ENCODE results near the gene C4orf50. TPM values are rescaled to one million over a fixed set of nuclear protein-coding genes. Genes with fewer than 3 reads are reported as not detected.

C4orf50 gene
- total and polyA plus RNA-seq, 2 of the 4 experiments (the other 2 are of a cell fraction) = not detected

DNA sequence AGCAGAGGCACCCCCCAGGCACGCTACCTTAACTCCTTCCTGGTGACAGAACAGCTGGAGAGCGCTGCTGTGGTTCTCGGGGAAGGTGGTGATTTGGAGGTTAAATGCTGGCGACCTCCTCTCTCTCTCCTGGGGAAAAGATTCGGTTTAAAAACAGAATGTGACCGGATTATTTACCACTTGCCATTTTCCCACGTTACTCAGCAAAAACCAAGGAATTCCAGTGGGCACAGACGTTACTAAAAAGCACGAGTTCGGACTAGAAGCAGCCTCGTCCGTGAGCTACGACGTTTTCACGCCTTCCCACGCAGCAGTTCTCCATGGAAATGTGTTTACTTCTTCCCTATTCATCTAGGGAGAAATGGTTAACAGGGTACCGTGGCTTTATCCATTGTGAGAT lies 32.3 kb upstream of the C4orf50 start:
- Histone ChIP-seq H3K9me3 (ENCODE audit: control insufficient read depth, insufficient read depth, low read length) (peaks cover 4% of the 10 kb centered on the region; the same call in 1 of the 2 replicates), H2BK120ac (ENCODE audit: low read depth, low read length) (no peak overlapping the region), H3K9ac (ENCODE audit: low read depth, low read length) (no peak overlapping the region), H2AK9ac (replicated peaks; ENCODE audit: low read depth, low read length, poor library complexity) (no peak overlapping the region), H3K4ac (ENCODE audit: low read depth, low read length) (no peak overlapping the region), H4K91ac (ENCODE audit: insufficient read depth, low read depth, low read length) (no peak overlapping the region), H2BK5ac (ENCODE audit: low read depth, low read length, poor library complexity, severe bottlenecking) (no peak overlapping the region), H4K20me1 (ENCODE audit: insufficient read depth, low read length) (no peaks in the 10 kb centered on the region), H2AK5ac (ENCODE audit: low read depth, low read length) (no peak overlapping the region), H3K79me1 (ENCODE audit: low read depth in 1 of 2, low read length in 2 of 2) (no peaks in the 10 kb centered on the region), H3K4me2 (ENCODE audit: low read depth, low read length) (no peak overlapping the region), H2BK15ac (ENCODE audit: low read depth, low read length) (no peak overlapping the region), H3K14ac (replicated peaks; ENCODE audit: low read depth, low read length) (no peak overlapping the region), H3K36me3 (ENCODE audit: control insufficient read depth, insufficient read depth, low read length) (no peaks in the 10 kb centered on the region), H4K5ac (ENCODE audit: low read depth, low read length) (no peak overlapping the region), H2BK20ac (ENCODE audit: low read depth, low read length) (no peak overlapping the region), H3K4me3 (ENCODE audit: insufficient read depth, low read depth, low read length) (no peak overlapping the region), H4K8ac (ENCODE audit: low read depth in 2 of 2, low read length in 2 of 2) (no peak overlapping the region), H3K27me3 (ENCODE audit: control insufficient read depth, insufficient read depth, low read length) (no peaks in the 10 kb centered on the region), H3K18ac (ENCODE audit: low read depth, low read length) (no peak overlapping the region), H3K56ac (ENCODE audit: extremely low read depth, insufficient read depth, low read length) (no peak overlapping the region), H3K27ac (ENCODE audit: insufficient read depth, low read length) (no peak overlapping the region), H2AFZ (replicated peaks; ENCODE audit: low read length, poor library complexity) (no peak overlapping the region), H3K4me1 (ENCODE audit: control insufficient read depth, insufficient read depth, low read length) (no peaks in the 10 kb centered on the region), H3K23ac (ENCODE audit: low read depth, low read length) (no peak overlapping the region), H3K9me1 (ENCODE audit: insufficient read depth, low read length) (no peaks in the 10 kb centered on the region)
- WGBS, 2 experiments (ENCODE audit: extremely low coverage in 2 of 2, insufficient read length in 1 of 2) = no CpG with 5 or more reads among the region's 17 CpGs
- no TSS peak for BruUV-seq (replicated peaks)
- dilution Hi-C loops (cut with HindIII; ENCODE audit: low sequenced_read_pairs, unreplicated experiment) (no loop called here), intact Hi-C loops (cut with micrococcal nuclease) (no loop called here), in situ Hi-C loops (cut with MboI; ENCODE audit: low sequenced_read_pairs) (no loop called here)
- DNase-seq = no peak
- TF ChIP-seq MXI1 (IDR thresholded peaks at IDR 0.05; ENCODE audit: borderline replicate concordance, low read depth, low read length) (no peak), POLR2A (IDR thresholded peaks at IDR 0.05; ENCODE audit: low read depth, low read length) (no peak), MAFK (IDR thresholded peaks at IDR 0.05; ENCODE audit: low read depth, low read length) (no peak), MAZ (IDR thresholded peaks at IDR 0.05; ENCODE audit: borderline replicate concordance, low read depth, low read length) (no peak), CHD1 (IDR thresholded peaks at IDR 0.05; ENCODE audit: low read depth, low read length) (no peak), RAD21 (IDR thresholded peaks at IDR 0.05; ENCODE audit: low read length) (no peak), BHLHE40 (IDR thresholded peaks at IDR 0.05; ENCODE audit: low read depth, low read length) (no peak), CEBPB (IDR thresholded peaks at IDR 0.05; ENCODE audit: low read depth, low read length) (no peak), NFE2L2 (IDR thresholded peaks at IDR 0.05; ENCODE audit: low read depth, low read length) (no peak), SMC3 (IDR thresholded peaks at IDR 0.05; ENCODE audit: low read depth, low read length) (no peak), FOS (IDR thresholded peaks at IDR 0.05; ENCODE audit: low read depth, low read length) (no peak), RFX5 (IDR thresholded peaks at IDR 0.05; ENCODE audit: low read depth, low read length) (no peak), RCOR1 (IDR thresholded peaks at IDR 0.05; ENCODE audit: insufficient replicate concordance, low read length) (no peak)
- TF ChIP-seq, protein P1, sequence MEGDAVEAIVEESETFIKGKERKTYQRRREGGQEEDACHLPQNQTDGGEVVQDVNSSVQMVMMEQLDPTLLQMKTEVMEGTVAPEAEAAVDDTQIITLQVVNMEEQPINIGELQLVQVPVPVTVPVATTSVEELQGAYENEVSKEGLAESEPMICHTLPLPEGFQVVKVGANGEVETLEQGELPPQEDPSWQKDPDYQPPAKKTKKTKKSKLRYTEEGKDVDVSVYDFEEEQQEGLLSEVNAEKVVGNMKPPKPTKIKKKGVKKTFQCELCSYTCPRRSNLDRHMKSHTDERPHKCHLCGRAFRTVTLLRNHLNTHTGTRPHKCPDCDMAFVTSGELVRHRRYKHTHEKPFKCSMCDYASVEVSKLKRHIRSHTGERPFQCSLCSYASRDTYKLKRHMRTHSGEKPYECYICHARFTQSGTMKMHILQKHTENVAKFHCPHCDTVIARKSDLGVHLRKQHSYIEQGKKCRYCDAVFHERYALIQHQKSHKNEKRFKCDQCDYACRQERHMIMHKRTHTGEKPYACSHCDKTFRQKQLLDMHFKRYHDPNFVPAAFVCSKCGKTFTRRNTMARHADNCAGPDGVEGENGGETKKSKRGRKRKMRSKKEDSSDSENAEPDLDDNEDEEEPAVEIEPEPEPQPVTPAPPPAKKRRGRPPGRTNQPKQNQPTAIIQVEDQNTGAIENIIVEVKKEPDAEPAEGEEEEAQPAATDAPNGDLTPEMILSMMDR (conservative IDR thresholded peaks at IDR 0.05; ENCODE audit: low read depth, low read length) = no peak
- TF ChIP-seq, protein P2, sequence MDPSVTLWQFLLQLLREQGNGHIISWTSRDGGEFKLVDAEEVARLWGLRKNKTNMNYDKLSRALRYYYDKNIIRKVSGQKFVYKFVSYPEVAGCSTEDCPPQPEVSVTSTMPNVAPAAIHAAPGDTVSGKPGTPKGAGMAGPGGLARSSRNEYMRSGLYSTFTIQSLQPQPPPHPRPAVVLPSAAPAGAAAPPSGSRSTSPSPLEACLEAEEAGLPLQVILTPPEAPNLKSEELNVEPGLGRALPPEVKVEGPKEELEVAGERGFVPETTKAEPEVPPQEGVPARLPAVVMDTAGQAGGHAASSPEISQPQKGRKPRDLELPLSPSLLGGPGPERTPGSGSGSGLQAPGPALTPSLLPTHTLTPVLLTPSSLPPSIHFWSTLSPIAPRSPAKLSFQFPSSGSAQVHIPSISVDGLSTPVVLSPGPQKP (IDR thresholded peaks at IDR 0.05; ENCODE audit: borderline replicate concordance, low read depth, low read length) = no peak
- TF ChIP-seq, protein P3, sequence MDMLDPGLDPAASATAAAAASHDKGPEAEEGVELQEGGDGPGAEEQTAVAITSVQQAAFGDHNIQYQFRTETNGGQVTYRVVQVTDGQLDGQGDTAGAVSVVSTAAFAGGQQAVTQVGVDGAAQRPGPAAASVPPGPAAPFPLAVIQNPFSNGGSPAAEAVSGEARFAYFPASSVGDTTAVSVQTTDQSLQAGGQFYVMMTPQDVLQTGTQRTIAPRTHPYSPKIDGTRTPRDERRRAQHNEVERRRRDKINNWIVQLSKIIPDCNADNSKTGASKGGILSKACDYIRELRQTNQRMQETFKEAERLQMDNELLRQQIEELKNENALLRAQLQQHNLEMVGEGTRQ (IDR thresholded peaks at IDR 0.05; ENCODE audit: low read depth, low read length) = no peak
- ChIA-PET POLR2A (ENCODE audit: unreplicated experiment) (no interaction called here), CTCF (no interaction called here)
- no peak for ATAC-seq (ENCODE audit: low read depth)

All from IMR-90 (cell line).